Measurements from ENCODE around the gene SGCD. TPM values are rescaled to one million over a fixed set of nuclear protein-coding genes. Genes with fewer than 3 reads are reported as not detected.

SGCD gene
- total RNA-seq, 1 experiment from 2014 or later, result not detected

DNA sequence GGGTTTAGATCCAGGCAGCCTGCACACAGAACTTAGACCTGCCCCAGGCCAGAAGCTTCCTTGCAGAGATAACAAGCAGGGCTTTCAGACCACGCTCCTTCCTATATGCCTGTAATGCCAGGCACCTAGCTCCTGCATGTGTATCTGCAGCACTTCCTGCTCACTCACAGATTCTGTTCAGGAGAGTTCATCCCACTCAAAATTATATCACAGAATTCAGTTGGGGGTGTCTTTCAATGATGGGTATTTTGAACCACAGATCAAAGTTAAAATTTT lies 105.8 kb downstream of the SGCD start:
- H3K79me2 ChIP-seq (ENCODE audit: insufficient read depth, low read length), result no peaks in the 10 kb centered on the region
- POLR2A ChIA-PET, result no interaction called here
- H2AFZ ChIP-seq (ENCODE audit: low read depth, low read length, poor library complexity, severe bottlenecking), result no peak overlapping the region
- DNase-seq (ENCODE audit: low read depth, low spot score) (no peak), ATAC-seq (no peak)
- H3K9ac ChIP-seq (ENCODE audit: low read length), result no peak overlapping the region
- RAD21 ChIA-PET (ENCODE audit: low non-redundant PET in 1 of 2, low total read pairs in 2 of 2, uncharacterized antibody in 2 of 2, unreplicated experiment in 2 of 2), result no interaction called here
- BruUV-seq (replicated peaks), result no TSS peak
- intact Hi-C loops (cut with micrococcal nuclease), result no loop called here
- H3K27me3 ChIP-seq (ENCODE audit: insufficient read depth, low read length), result no peaks in the 10 kb centered on the region
- no peak overlapping the region for H3K4me2 ChIP-seq (ENCODE audit: low read length)
- TF ChIP-seq SRF (IDR thresholded peaks at IDR 0.05; ENCODE audit: low read depth) (no peak), EZH2 (IDR thresholded peaks at IDR 0.05) (no peak), EGR1 (IDR thresholded peaks at IDR 0.05; ENCODE audit: low read depth) (no peak), SIN3A (IDR thresholded peaks at IDR 0.05; ENCODE audit: low read depth) (no peak), ZFX (IDR thresholded peaks at IDR 0.05) (no peak), FOSL1 (IDR thresholded peaks at IDR 0.05; ENCODE audit: low read depth) (no peak), YY1 (IDR thresholded peaks at IDR 0.05; ENCODE audit: extremely low read depth, insufficient replicate concordance, low read depth, low read length) (no peak), JUND (IDR thresholded peaks at IDR 0.05) (no peak), CBX3 (IDR thresholded peaks at IDR 0.05; ENCODE audit: low read depth) (no peak), EZH2phosphoT487 (IDR thresholded peaks at IDR 0.05; ENCODE audit: borderline replicate concordance) (no peak), SP1 (IDR thresholded peaks at IDR 0.05; ENCODE audit: low read depth) (no peak), ELF1 (IDR thresholded peaks at IDR 0.05; ENCODE audit: borderline replicate concordance, low read depth) (no peak)
- TF ChIP-seq, protein P1, sequence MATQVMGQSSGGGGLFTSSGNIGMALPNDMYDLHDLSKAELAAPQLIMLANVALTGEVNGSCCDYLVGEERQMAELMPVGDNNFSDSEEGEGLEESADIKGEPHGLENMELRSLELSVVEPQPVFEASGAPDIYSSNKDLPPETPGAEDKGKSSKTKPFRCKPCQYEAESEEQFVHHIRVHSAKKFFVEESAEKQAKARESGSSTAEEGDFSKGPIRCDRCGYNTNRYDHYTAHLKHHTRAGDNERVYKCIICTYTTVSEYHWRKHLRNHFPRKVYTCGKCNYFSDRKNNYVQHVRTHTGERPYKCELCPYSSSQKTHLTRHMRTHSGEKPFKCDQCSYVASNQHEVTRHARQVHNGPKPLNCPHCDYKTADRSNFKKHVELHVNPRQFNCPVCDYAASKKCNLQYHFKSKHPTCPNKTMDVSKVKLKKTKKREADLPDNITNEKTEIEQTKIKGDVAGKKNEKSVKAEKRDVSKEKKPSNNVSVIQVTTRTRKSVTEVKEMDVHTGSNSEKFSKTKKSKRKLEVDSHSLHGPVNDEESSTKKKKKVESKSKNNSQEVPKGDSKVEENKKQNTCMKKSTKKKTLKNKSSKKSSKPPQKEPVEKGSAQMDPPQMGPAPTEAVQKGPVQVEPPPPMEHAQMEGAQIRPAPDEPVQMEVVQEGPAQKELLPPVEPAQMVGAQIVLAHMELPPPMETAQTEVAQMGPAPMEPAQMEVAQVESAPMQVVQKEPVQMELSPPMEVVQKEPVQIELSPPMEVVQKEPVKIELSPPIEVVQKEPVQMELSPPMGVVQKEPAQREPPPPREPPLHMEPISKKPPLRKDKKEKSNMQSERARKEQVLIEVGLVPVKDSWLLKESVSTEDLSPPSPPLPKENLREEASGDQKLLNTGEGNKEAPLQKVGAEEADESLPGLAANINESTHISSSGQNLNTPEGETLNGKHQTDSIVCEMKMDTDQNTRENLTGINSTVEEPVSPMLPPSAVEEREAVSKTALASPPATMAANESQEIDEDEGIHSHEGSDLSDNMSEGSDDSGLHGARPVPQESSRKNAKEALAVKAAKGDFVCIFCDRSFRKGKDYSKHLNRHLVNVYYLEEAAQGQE (IDR thresholded peaks at IDR 0.05; ENCODE audit: low read depth), result no peak
- TF ChIP-seq, protein P2, sequence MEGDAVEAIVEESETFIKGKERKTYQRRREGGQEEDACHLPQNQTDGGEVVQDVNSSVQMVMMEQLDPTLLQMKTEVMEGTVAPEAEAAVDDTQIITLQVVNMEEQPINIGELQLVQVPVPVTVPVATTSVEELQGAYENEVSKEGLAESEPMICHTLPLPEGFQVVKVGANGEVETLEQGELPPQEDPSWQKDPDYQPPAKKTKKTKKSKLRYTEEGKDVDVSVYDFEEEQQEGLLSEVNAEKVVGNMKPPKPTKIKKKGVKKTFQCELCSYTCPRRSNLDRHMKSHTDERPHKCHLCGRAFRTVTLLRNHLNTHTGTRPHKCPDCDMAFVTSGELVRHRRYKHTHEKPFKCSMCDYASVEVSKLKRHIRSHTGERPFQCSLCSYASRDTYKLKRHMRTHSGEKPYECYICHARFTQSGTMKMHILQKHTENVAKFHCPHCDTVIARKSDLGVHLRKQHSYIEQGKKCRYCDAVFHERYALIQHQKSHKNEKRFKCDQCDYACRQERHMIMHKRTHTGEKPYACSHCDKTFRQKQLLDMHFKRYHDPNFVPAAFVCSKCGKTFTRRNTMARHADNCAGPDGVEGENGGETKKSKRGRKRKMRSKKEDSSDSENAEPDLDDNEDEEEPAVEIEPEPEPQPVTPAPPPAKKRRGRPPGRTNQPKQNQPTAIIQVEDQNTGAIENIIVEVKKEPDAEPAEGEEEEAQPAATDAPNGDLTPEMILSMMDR (IDR thresholded peaks at IDR 0.05 in 2 of 3, conservative IDR thresholded peaks at IDR 0.05 in 1 of 3; ENCODE audit: borderline replicate concordance in 1 of 3, insufficient read depth in 1 of 3, low read depth in 2 of 3, low read length in 2 of 3), result no peak
- TF ChIP-seq, protein P3, sequence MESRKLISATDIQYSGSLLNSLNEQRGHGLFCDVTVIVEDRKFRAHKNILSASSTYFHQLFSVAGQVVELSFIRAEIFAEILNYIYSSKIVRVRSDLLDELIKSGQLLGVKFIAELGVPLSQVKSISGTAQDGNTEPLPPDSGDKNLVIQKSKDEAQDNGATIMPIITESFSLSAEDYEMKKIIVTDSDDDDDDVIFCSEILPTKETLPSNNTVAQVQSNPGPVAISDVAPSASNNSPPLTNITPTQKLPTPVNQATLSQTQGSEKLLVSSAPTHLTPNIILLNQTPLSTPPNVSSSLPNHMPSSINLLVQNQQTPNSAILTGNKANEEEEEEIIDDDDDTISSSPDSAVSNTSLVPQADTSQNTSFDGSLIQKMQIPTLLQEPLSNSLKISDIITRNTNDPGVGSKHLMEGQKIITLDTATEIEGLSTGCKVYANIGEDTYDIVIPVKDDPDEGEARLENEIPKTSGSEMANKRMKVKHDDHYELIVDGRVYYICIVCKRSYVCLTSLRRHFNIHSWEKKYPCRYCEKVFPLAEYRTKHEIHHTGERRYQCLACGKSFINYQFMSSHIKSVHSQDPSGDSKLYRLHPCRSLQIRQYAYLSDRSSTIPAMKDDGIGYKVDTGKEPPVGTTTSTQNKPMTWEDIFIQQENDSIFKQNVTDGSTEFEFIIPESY (IDR thresholded peaks at IDR 0.05; ENCODE audit: extremely low read depth, insufficient replicate concordance, low read length), result no peak
- no peaks in the 10 kb centered on the region for H3K36me3 ChIP-seq (ENCODE audit: control insufficient read depth in 1 of 2, insufficient read depth in 2 of 2, low read length in 2 of 2)
- CTCF ChIA-PET, result no interaction called here
- no peak overlapping the region for H3K27ac ChIP-seq (ENCODE audit: low read depth, low read length)
- no peaks in the 10 kb centered on the region for H3K4me1 ChIP-seq (ENCODE audit: control insufficient read depth in 1 of 2, insufficient read depth in 2 of 2, low read length in 2 of 2)
- no peaks in the 10 kb centered on the region for H4K20me1 ChIP-seq (ENCODE audit: insufficient read depth)
- no peaks in the 10 kb centered on the region for H3K9me2 ChIP-seq (ENCODE audit: insufficient read depth)
- H3K4me3 ChIP-seq (replicated peaks in 1 of 2; ENCODE audit: low read depth in 1 of 2, low read length in 2 of 2), result no peak overlapping the region
- H3K9me3 ChIP-seq (ENCODE audit: control insufficient read depth in 1 of 2, insufficient read depth in 1 of 2, low read depth in 1 of 2, low read length in 2 of 2), result peaks cover 0 to 8% of the 10 kb centered on the region in 2 experiments; a peak in 2 of 4 replicates

All from HCT116 (cell line).